Osteoblast (primary cell): ENCODE measurements around the gene ADCY7. TPM values are rescaled to one million over a fixed set of nuclear protein-coding genes. Genes with fewer than 3 reads are reported as not detected.

Experiments used
- DNase-seq: peaks from one replicate; pipeline ENCODE4 v3.0.0; 2011; ENCODE audit warnings: low spot score, mixed read lengths; ENCODE audit not compliant: insufficient read length; ENCODE audit errors: missing footprints
- H2AFZ ChIP-seq: 2 replicates; pipeline ENCODE4 v1.6.0; 2011; ENCODE audit warnings: mild to moderate bottlenecking, low read length
- H3K27ac ChIP-seq: 2 replicates; pipeline ENCODE4 v1.5.1; 2011; ENCODE audit warnings: mild to moderate bottlenecking, low read depth, low read length, moderate library complexity
- H3K27me3 ChIP-seq: 2 replicates; pipeline ENCODE4 v1.6.0; 2012; ENCODE audit warnings: mild to moderate bottlenecking, control low read depth, inconsistent platforms, low read length, moderate library complexity; ENCODE audit not compliant: insufficient read depth
- H3K36me3 ChIP-seq: 2 replicates; pipeline ENCODE4 v1.5.1; 2011; ENCODE audit warnings: mild to moderate bottlenecking, low read length, control low read depth, moderate library complexity; ENCODE audit not compliant: insufficient read depth
- H3K4me1 ChIP-seq: 2 replicates; pipeline ENCODE4 v1.5.1; 2011; ENCODE audit warnings: mild to moderate bottlenecking, low read length, control low read depth, moderate library complexity; ENCODE audit not compliant: insufficient read depth
- H3K4me2 ChIP-seq: 2 replicates; pipeline ENCODE4 v1.6.0; 2011; ENCODE audit warnings: mild to moderate bottlenecking, low read length; ENCODE audit not compliant: insufficient read depth
- H3K4me3 ChIP-seq: fragments of 200-600 bp; sonication (generic); 3 replicates; pipeline ENCODE4 v1.5.1; 2012; ENCODE audit warnings: mild to moderate bottlenecking, low read length, inconsistent platforms; ENCODE audit not compliant: insufficient read depth
- H3K79me2 ChIP-seq: 2 replicates; pipeline ENCODE4 v1.6.0; 2012; ENCODE audit warnings: mild to moderate bottlenecking, low read length, control low read depth, inconsistent platforms; ENCODE audit not compliant: insufficient read depth
- H3K9me3 ChIP-seq: 2 replicates; pipeline ENCODE4 v1.5.1; 2011; ENCODE audit warnings: low read depth, low read length, control low read depth
- H4K20me1 ChIP-seq: 2 replicates; pipeline ENCODE4 v1.6.0; 2012; ENCODE audit warnings: mild to moderate bottlenecking, low read length, control low read depth; ENCODE audit not compliant: insufficient read depth
- CTCF ChIP-seq: IDR thresholded peaks from 2 replicates; pipeline ENCODE4 v1.5.1; 2011; ENCODE audit warnings: mild to moderate bottlenecking, low read depth, low read length, moderate library complexity; ENCODE audit errors: extremely low read depth
- total RNA-seq: library from RNA; depleted of rRNA; stranded (reverse); fragments of >200 nt; gene quantifications from 2 replicates; pipeline ENCODE4 v1.2.3, GENCODE V29; 2012

Gene ADCY7
- total RNA-seq, 1 donor, result 51.0 TPM

- no peak for TF ChIP-seq CTCF
- H3K27me3 ChIP-seq, result no peaks in the 10 kb centered on the region
- H3K4me1 ChIP-seq, result peaks cover 9% of the 10 kb centered on the region
- H3K27ac ChIP-seq, result no peak overlapping the region
- DNase-seq, result peak; percentile 66
- no peak overlapping the region for H2AFZ ChIP-seq
- no peaks in the 10 kb centered on the region for H3K9me3 ChIP-seq
- no peak overlapping the region for H3K4me3 ChIP-seq
- H4K20me1 ChIP-seq, result peaks cover 51% of the 10 kb centered on the region
- H3K36me3 ChIP-seq, result no peaks in the 10 kb centered on the region
- peaks cover 78% of the 10 kb centered on the region for H3K79me2 ChIP-seq
- H3K4me2 ChIP-seq, result no peak overlapping the region
Measured at GRCh38 chr16:50271148-50272041, 5.0 kb downstream of the ADCY7 start.

GRCh38 chr16:50272111-50272571 lies 5.8 kb downstream of the ADCY7 start:
- peaks cover 1% of the 10 kb centered on the region for H3K4me1 ChIP-seq
- no peak overlapping the region for H2AFZ ChIP-seq
- H3K4me2 ChIP-seq, result no peak overlapping the region
- no peak overlapping the region for H3K4me3 ChIP-seq
- peaks cover 78% of the 10 kb centered on the region for H3K79me2 ChIP-seq
- H4K20me1 ChIP-seq, result peaks cover 59% of the 10 kb centered on the region
- no peaks in the 10 kb centered on the region for H3K27me3 ChIP-seq
- no peak for TF ChIP-seq CTCF
- DNase-seq, result peak; percentile 78
- H3K27ac ChIP-seq, result no peak overlapping the region
- no peaks in the 10 kb centered on the region for H3K9me3 ChIP-seq
- no peaks in the 10 kb centered on the region for H3K36me3 ChIP-seq

GRCh38 chr16:50272687-50273381 lies 6.5 kb downstream of the ADCY7 start:
- Histone ChIP-seq H3K4me1 (no peaks in the 10 kb centered on the region), H4K20me1 (peaks cover 60% of the 10 kb centered on the region), H3K27ac (no peak overlapping the region), H3K4me2 (no peak overlapping the region), H3K27me3 (no peaks in the 10 kb centered on the region), H3K9me3 (no peaks in the 10 kb centered on the region), H3K36me3 (no peaks in the 10 kb centered on the region), H2AFZ (no peak overlapping the region), H3K4me3 (no peak overlapping the region), H3K79me2 (peaks cover 76% of the 10 kb centered on the region)
- TF ChIP-seq CTCF, result no peak
- DNase-seq, result peak; percentile 71

- Histone ChIP-seq H3K27ac (no peak overlapping the region), H3K4me1 (no peaks in the 10 kb centered on the region), H2AFZ (no peak overlapping the region), H3K4me2 (no peak overlapping the region), H3K79me2 (peaks cover 77% of the 10 kb centered on the region), H3K27me3 (no peaks in the 10 kb centered on the region), H3K4me3 (no peak overlapping the region), H3K36me3 (no peaks in the 10 kb centered on the region), H3K9me3 (no peaks in the 10 kb centered on the region), H4K20me1 (peaks cover 60% of the 10 kb centered on the region)
- TF ChIP-seq CTCF, result no peak
- no peak for DNase-seq
Measured at GRCh38 chr16:50273382-50273690, 7.0 kb downstream of the ADCY7 start.
